Measurements from ENCODE around the gene UNC5CL. TPM values are rescaled to one million over a fixed set of nuclear protein-coding genes. Genes with fewer than 3 reads are reported as not detected.

Gene UNC5CL
- total and polyA plus RNA-seq, 2 of the 8 experiments (the other 6 are each of a cell fraction or from before 2014, with no cell fraction given): 1.3 to 1.7 TPM

DNA sequence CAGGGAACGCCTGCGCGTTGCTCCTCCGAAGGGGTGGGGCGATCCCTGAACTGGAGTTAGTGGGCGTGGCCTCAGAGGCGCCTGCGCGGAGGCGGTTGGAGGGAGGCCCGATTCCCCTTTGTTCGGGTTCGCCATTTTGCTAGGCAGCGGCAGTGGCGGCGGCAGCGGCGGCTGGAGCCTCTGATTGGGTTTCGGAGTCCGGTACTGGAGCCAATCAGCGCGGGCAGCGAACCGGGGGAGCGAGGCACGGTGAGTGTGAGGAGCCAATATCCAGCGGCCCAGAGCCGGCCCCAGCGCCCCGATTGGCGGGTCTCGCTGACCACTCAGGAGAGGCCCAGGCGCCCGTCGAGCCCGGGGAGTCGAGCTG, 33.8 kb upstream of the UNC5CL start, which contains the start of gene NFYA (continued):
- TF ChIP-seq SP1 (IDR thresholded peaks at IDR 0.05; ENCODE audit: low read depth, low read length) (peak; percentile 84), BACH1 (IDR thresholded peaks at IDR 0.05; ENCODE audit: low read length) (no peak), NRF1 (IDR thresholded peaks at IDR 0.05; ENCODE audit: low read depth, low read length) (peak; percentile 36; the same call in 1 of the 2 replicates), CHD1 (IDR thresholded peaks at IDR 0.05; ENCODE audit: low read depth, low read length) (no peak), SIX5 (IDR thresholded peaks at IDR 0.05; ENCODE audit: low read depth, low read length) (no peak), TAF1 (IDR thresholded peaks at IDR 0.05; ENCODE audit: low read depth, low read length) (peak; percentile 67), SP4 (IDR thresholded peaks at IDR 0.05; ENCODE audit: low read length) (0 out of 2 replicates have a peak, but pooled peaks have one; percentile 5), CBX8 (IDR thresholded peaks at IDR 0.05; ENCODE audit: borderline replicate concordance, low read depth, low read length) (no peak)
- TF ChIP-seq, protein P1, sequence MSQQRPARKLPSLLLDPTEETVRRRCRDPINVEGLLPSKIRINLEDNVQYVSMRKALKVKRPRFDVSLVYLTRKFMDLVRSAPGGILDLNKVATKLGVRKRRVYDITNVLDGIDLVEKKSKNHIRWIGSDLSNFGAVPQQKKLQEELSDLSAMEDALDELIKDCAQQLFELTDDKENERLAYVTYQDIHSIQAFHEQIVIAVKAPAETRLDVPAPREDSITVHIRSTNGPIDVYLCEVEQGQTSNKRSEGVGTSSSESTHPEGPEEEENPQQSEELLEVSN (IDR thresholded peaks at IDR 0.05): peak; percentile 49; the same call in 1 of the 2 replicates

Measured in H1 (cell line).